NT2/D1 (cell line): ENCODE measurements around the gene BLOC1S4.
"Not testable (repeated sequence)": the region's sequence is repeated elsewhere in the genome, so short reads cannot be mapped to it uniquely, and the experiment has no call there.

Experiments used
- YY1 ChIP-seq: IDR thresholded peaks from 2 replicates; pipeline ENCODE4 v1.6.1; 2011; ENCODE audit not compliant: insufficient read length, insufficient read depth
- ZNF274 ChIP-seq: IDR thresholded peaks from 2 replicates; pipeline ENCODE4 v1.6.1; 2011; ENCODE audit warnings: mild to moderate bottlenecking, low read depth, low read length

GRCh38 chr4:6673191-6673659, 42.7 kb upstream of the BLOC1S4 start:
- TF ChIP-seq ZNF274, YY1: not testable (repeated sequence)
